ENCODE measurements around the gene CRADD.

DNA sequence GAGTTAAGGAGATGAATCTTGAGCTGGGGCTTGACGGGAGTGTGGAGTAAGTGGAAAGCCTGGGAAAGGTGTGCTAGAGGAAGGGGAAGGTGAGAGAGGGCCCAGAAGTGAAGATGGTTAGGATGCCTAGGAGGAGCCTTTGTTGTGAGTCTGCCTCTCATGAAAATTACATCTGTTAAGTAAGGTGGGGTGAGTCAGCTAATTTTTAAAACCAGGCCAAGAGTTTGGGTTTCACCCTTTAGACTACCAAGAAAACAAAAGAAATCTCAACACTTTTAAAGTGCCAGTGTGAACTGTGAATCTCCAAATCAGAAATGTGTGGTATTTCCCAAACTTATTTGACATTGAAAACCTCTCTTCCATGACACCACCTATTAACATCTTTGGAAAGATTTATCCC, 185.2 kb downstream of the CRADD start:
- TF ChIP-seq, protein P1, sequence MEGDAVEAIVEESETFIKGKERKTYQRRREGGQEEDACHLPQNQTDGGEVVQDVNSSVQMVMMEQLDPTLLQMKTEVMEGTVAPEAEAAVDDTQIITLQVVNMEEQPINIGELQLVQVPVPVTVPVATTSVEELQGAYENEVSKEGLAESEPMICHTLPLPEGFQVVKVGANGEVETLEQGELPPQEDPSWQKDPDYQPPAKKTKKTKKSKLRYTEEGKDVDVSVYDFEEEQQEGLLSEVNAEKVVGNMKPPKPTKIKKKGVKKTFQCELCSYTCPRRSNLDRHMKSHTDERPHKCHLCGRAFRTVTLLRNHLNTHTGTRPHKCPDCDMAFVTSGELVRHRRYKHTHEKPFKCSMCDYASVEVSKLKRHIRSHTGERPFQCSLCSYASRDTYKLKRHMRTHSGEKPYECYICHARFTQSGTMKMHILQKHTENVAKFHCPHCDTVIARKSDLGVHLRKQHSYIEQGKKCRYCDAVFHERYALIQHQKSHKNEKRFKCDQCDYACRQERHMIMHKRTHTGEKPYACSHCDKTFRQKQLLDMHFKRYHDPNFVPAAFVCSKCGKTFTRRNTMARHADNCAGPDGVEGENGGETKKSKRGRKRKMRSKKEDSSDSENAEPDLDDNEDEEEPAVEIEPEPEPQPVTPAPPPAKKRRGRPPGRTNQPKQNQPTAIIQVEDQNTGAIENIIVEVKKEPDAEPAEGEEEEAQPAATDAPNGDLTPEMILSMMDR (IDR thresholded peaks at IDR 0.05): no peak
- TF ChIP-seq POLR2A (IDR thresholded peaks at IDR 0.05): no peak

All from thyroid gland (tissue), 4 donors.